ENCODE measurements around the gene TBATA. TPM values are rescaled to one million over a fixed set of nuclear protein-coding genes. Genes with fewer than 3 reads are reported as not detected.

The TBATA gene
- total RNA-seq, 1 donor from 2014 or later, result not detected

- no peak overlapping the region for H3K4me3 Mint-ChIP-seq (ENCODE audit: unreplicated experiment)
- peaks cover 10% of the 10 kb centered on the region for H3K27me3 Mint-ChIP-seq (ENCODE audit: unreplicated experiment)
- H3K36me3 Mint-ChIP-seq (ENCODE audit: low read depth, unreplicated experiment), result peaks cover 7% of the 10 kb centered on the region
- H3K4me1 Mint-ChIP-seq (ENCODE audit: unreplicated experiment), result peaks cover 10% of the 10 kb centered on the region
- H3K27ac Mint-ChIP-seq (ENCODE audit: unreplicated experiment), result peak overlapping the region; percentile 5
- no peaks in the 10 kb centered on the region for H3K9me3 Mint-ChIP-seq (ENCODE audit: unreplicated experiment)
- no peak for DNase-seq (ENCODE audit: low spot score)
- TF ChIP-seq CTCF (IDR thresholded peaks at IDR 0.05; ENCODE audit: unreplicated experiment), result no peak
These were observed 2.2 kb downstream of the TBATA start for GRCh38 chr10:70782746-70783680.

GRCh38 chr10:70782086-70782745, 3.0 kb downstream of the TBATA start:
- H3K9me3 Mint-ChIP-seq (ENCODE audit: unreplicated experiment), result no peaks in the 10 kb centered on the region
- peaks cover 7% of the 10 kb centered on the region for H3K36me3 Mint-ChIP-seq (ENCODE audit: low read depth, unreplicated experiment)
- no peak overlapping the region for H3K27ac Mint-ChIP-seq (ENCODE audit: unreplicated experiment)
- peaks cover 10% of the 10 kb centered on the region for H3K4me1 Mint-ChIP-seq (ENCODE audit: unreplicated experiment)
- no peak for TF ChIP-seq CTCF (IDR thresholded peaks at IDR 0.05; ENCODE audit: unreplicated experiment)
- DNase-seq (ENCODE audit: low spot score), result no peak
- no peak overlapping the region for H3K4me3 Mint-ChIP-seq (ENCODE audit: unreplicated experiment)
- H3K27me3 Mint-ChIP-seq (ENCODE audit: unreplicated experiment), result peaks cover 10% of the 10 kb centered on the region

GRCh38 chr10:70781461-70782051, 3.6 kb downstream of the TBATA start:
- Mint-ChIP-seq H3K9me3 (ENCODE audit: unreplicated experiment) (no peaks in the 10 kb centered on the region), H3K27me3 (ENCODE audit: unreplicated experiment) (peaks cover 10% of the 10 kb centered on the region), H3K36me3 (ENCODE audit: low read depth, unreplicated experiment) (peaks cover 7% of the 10 kb centered on the region), H3K4me3 (ENCODE audit: unreplicated experiment) (no peak overlapping the region), H3K4me1 (ENCODE audit: unreplicated experiment) (peaks cover 10% of the 10 kb centered on the region), H3K27ac (ENCODE audit: unreplicated experiment) (no peak overlapping the region)
- no peak for TF ChIP-seq CTCF (IDR thresholded peaks at IDR 0.05; ENCODE audit: unreplicated experiment)
- no peak for DNase-seq (ENCODE audit: low spot score)

- peaks cover 10% of the 10 kb centered on the region for H3K4me1 Mint-ChIP-seq (ENCODE audit: unreplicated experiment)
These were observed 4.4 kb downstream of the TBATA start for GRCh38 chr10:70780772-70781171.

More at GRCh38 chr10:70780772-70781171, 4.4 kb downstream of the TBATA start:
- Mint-ChIP-seq H3K4me3 (ENCODE audit: unreplicated experiment) (peak overlapping the region; percentile 14), H3K27ac (ENCODE audit: unreplicated experiment) (peak overlapping the region; percentile 54), H3K36me3 (ENCODE audit: low read depth, unreplicated experiment) (peaks cover 7% of the 10 kb centered on the region), H3K9me3 (ENCODE audit: unreplicated experiment) (no peaks in the 10 kb centered on the region), H3K27me3 (ENCODE audit: unreplicated experiment) (peaks cover 10% of the 10 kb centered on the region)
- no peak for TF ChIP-seq CTCF (IDR thresholded peaks at IDR 0.05; ENCODE audit: unreplicated experiment)
- DNase-seq (ENCODE audit: low spot score), result no peak

All from endothelial cell (in vitro differentiated cells).